Skin epidermis (tissue), 12 donors: Measurements from ENCODE around the gene LYZ.
A peak's percentile ranks its signal among the peaks of the same experiment; 100 is the strongest.

Experiments used
- H3K27ac ChIP-seq, 21 experiments: fragments of 200-600 bp; sonication (generic) in 11 of 21; one replicate each; pipeline ENCODE4 v1.5.0; 2020; ENCODE audit warnings: mild to moderate bottlenecking in 3 of 21, inconsistent platforms in 2 of 21, moderate library complexity in 2 of 21
- H3K4me3 ChIP-seq, 7 experiments: fragments of 200-600 bp; sonication (generic) in 2 of 7; one replicate each; pipeline ENCODE4 v1.5.0; 2020; ENCODE audit warnings: inconsistent platforms in 2 of 7, mild to moderate bottlenecking in 2 of 7, moderate library complexity in 1 of 7

The LYZ gene

GRCh38 chr12:69359531-69360347 lies 11.6 kb downstream of the LYZ start, which contains the start of gene YEATS4:
TSS of gene YEATS4 (plus strand) at chr12:69359743. CDS start at chr12:69359973, 230 bp downstream.
- peak within 1 kb of the TSS; percentile 45 to 96 (median 83) for H3K4me3 ChIP-seq
- peak within 1 kb of the TSS; percentile 61 to 99 (median 91) for H3K27ac ChIP-seq

- H3K27ac ChIP-seq: peak overlapping the region in 17 of 21 experiments; percentile 75 to 99 (median 92)
Observed at GRCh38 chr12:69360348-69360672, 12.1 kb downstream of the LYZ start.

GRCh38 chr12:69366796-69367195 lies 18.6 kb downstream of the LYZ start:
- Histone ChIP-seq H3K27ac (no peak overlapping the region), H3K4me3 (no peak overlapping the region)

More at GRCh38 chr12:69360348-69360672, 12.1 kb downstream of the LYZ start:
- H3K4me3 ChIP-seq: peak overlapping the region; percentile 45 to 96 (median 83)

- Histone ChIP-seq H3K4me3 (no peak overlapping the region), H3K27ac (no peak overlapping the region)
Observed at GRCh38 chr12:69368171-69368570, 20.0 kb downstream of the LYZ start.

GRCh38 chr12:69383074-69383473 lies 34.9 kb downstream of the LYZ start:
- no peak overlapping the region for H3K27ac ChIP-seq
- H3K4me3 ChIP-seq: no peak overlapping the region

- H3K27ac ChIP-seq: no peak overlapping the region
- H3K4me3 ChIP-seq: no peak overlapping the region
Observed at GRCh38 chr12:69385038-69385437, 36.9 kb downstream of the LYZ start.

GRCh38 chr12:69386921-69387320 lies 38.7 kb downstream of the LYZ start:
- no peak overlapping the region for H3K27ac ChIP-seq
- no peak overlapping the region for H3K4me3 ChIP-seq

- Histone ChIP-seq H3K27ac (no peak overlapping the region), H3K4me3 (no peak overlapping the region)
Observed at GRCh38 chr12:69388371-69388770, 40.2 kb downstream of the LYZ start.

- Histone ChIP-seq H3K27ac (no peak overlapping the region), H3K4me3 (no peak overlapping the region)
Observed at GRCh38 chr12:69389831-69390230, 41.6 kb downstream of the LYZ start.

- Histone ChIP-seq H3K4me3 (no peak overlapping the region), H3K27ac (no peak overlapping the region)
Observed at GRCh38 chr12:69392179-69392928, 44.2 kb downstream of the LYZ start.

GRCh38 chr12:69396041-69396440 lies 47.9 kb downstream of the LYZ start:
- Histone ChIP-seq H3K27ac (no peak overlapping the region), H3K4me3 (no peak overlapping the region)

GRCh38 chr12:69396963-69397362 lies 48.8 kb downstream of the LYZ start:
- no peak overlapping the region for H3K27ac ChIP-seq
- no peak overlapping the region for H3K4me3 ChIP-seq

- Histone ChIP-seq H3K27ac (no peak overlapping the region), H3K4me3 (no peak overlapping the region)
Observed at GRCh38 chr12:69397978-69398377, 49.8 kb downstream of the LYZ start.

GRCh38 chr12:69401940-69402339 lies 53.8 kb downstream of the LYZ start:
- Histone ChIP-seq H3K27ac (no peak overlapping the region), H3K4me3 (no peak overlapping the region)
